ENCODE measurements around the gene PVALB. TPM values are rescaled to one million over a fixed set of nuclear protein-coding genes. Genes with fewer than 3 reads are reported as not detected.

The PVALB gene
- polyA plus RNA-seq, 4 donors: 3.6 to 10.5 (median 7.0) TPM

DNA sequence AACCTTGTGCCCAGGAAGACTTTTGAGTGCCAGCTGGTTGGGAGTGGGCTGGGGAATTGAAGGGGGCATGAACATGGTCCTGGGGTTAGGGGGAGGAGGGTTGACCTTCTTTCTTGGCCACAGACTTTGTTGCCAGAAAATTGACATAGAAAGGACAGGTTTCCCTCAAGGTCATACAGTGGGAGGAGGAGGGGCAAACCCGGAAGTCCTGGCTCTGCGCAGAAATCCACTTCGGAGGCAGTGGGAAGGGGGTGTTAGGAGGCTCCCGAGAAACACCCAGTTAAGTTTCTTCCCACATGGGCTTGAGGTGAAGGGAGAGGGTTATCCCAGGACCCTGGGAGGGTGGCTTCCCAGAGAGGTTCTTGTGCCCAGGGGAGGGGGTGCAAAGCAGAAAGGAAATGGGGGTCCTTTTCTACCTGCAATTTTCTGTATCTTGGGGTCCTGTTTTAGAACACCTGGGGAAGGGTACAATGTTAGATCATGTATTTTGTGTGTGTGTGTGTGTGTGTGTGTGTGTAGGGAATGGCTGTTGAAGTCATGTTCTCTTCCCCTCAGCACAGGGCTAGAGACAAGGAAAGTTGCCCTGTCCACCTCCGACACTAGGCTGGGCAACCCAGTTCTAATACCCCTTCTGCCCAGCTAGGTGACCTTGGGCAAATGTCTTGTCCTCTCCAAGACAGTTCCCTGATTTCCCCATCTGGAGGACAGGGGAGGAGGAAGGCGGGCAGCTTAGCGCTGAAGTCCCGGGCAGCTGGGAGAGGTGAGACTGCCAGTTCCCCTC is 1.1 kb downstream of the PVALB start:
- DNase-seq (ENCODE audit: low read depth in 4 of 4, low spot score in 3 of 4): no peak

- no peak for DNase-seq (ENCODE audit: low read depth in 4 of 4, low spot score in 3 of 4)
Measured at GRCh38 chr22:36814801-36815200, 2.0 kb downstream of the PVALB start.

GRCh38 chr22:36811094-36811800 is 5.6 kb downstream of the PVALB start:
- no peak for DNase-seq (ENCODE audit: low read depth in 4 of 4, low spot score in 3 of 4)

- no peak for DNase-seq (ENCODE audit: low read depth in 4 of 4, low spot score in 3 of 4)
Measured at GRCh38 chr22:36809351-36809750, 7.5 kb downstream of the PVALB start.

- DNase-seq (ENCODE audit: low read depth in 4 of 4, low spot score in 3 of 4): no peak
Measured at GRCh38 chr22:36808721-36809344, 8.0 kb downstream of the PVALB start.

- DNase-seq (ENCODE audit: low read depth in 4 of 4, low spot score in 3 of 4): no peak
Measured at GRCh38 chr22:36807627-36808026, 9.2 kb downstream of the PVALB start.

- no peak for DNase-seq (ENCODE audit: low read depth in 4 of 4, low spot score in 3 of 4)
Measured at GRCh38 chr22:36806835-36807234, 10.0 kb downstream of the PVALB start.

DNA sequence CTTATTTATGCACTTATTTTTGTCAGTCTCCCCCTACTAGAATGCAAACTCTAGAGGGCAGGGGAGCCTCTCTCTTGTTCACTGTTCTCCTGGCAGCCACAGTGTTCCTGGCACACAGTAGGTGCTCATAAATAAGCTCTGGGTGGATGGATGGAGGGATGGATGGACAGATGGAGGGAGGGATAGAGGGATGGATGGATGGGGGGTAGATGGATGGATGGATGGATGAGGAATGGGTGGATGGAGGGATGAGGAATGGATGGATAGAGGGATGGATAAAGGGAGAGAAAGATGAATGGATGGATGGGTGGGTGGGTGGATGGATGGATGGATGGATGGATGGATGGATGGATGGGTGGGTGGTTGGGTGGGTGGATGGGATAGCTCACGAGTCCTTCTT is 13.5 kb downstream of the PVALB start:
- no peak for DNase-seq (ENCODE audit: low read depth in 4 of 4, low spot score in 3 of 4)

DNA sequence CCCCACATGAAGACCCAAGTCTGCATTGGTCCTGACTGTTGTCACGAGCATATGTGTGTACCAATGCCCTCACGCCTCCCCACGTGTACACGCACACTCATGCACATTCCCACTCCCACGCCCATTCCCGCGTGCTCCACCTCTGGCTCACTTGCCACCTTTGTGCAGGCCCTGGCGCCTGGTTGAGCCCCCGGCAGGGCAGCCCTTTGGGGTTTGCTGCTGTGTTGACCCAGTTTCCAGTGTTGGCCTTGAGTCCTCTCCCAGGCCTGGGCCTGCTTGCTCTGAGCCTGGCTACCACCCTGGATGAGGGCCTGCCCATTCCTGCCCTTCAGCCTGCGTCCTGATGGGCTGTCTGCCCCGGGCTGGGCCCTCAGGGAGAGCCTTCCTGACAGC is 18.2 kb downstream of the PVALB start:
- no peak for DNase-seq (ENCODE audit: low read depth in 4 of 4, low spot score in 3 of 4)

DNA sequence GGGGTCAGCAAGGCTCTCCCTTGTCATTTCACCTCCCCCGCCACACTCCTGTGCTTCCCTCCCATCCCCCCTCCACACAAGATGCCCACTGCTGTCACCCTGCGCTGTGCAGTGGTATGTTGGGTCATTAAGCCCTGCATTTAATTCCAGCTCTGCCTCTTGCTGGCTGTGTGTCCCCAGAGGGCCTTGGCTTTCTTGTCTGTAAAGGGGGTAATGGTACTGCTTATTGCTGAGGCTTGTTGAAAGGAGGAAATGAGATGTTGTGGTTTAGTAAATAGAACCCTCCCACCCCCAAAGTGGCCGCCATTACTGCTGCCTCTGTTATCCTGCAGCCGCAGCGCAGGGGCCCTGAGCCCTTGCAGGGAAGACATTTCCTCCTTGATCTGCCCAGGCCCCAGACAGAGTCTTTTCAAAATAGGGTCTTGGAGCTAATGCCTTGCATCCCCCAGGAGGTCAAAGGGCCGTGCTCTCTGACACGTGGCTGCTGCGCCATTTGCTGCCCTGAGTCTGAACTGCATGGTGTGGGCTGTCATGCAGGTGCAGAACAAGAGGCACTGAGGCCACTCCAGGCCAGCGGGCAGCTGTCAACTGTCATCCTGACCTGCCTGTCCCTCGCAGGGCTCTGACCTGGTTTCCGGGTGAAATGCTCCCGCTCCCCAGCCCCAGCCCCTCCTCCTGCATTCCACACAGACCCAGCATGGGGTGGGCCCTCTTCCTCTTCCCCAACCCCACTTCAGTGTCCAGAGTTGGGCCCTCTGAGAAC is 18.7 kb downstream of the PVALB start:
- DNase-seq (ENCODE audit: low read depth in 4 of 4, low spot score in 3 of 4): no peak

- DNase-seq (ENCODE audit: low read depth in 4 of 4, low spot score in 3 of 4): no peak
Measured at GRCh38 chr22:36797374-36797773, 19.5 kb downstream of the PVALB start.

DNA sequence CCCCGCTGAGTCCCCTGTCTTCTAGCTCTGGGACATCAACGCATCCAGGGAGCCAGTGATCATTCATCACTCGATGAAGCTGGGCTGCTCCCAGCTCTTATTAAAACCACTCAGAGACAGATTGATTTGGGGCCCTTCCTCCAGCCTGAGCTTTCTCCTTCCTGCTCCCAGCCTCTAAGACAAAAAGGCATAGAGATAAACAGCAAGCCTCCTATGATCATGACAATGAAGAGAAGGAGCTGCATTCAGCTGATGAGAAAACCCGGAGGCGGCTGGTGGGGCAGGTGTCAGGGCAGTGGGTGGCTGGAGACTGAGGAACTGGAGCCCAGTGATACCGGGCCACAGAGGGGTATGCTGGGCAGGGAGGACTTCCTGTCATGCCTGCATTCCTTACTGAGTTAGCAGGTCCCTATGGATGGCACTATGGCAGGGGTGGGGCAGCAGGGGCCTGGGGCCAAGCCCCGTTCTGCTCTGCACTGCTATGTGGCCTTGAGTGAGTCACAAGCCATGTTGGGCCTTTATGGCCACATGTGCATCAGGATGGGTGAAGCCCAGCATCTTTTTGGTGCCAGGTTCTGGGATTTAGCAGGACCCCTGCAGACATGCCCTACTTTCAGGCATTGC is 20.2 kb downstream of the PVALB start:
- no peak for DNase-seq (ENCODE audit: low read depth in 4 of 4, low spot score in 3 of 4)

DNA sequence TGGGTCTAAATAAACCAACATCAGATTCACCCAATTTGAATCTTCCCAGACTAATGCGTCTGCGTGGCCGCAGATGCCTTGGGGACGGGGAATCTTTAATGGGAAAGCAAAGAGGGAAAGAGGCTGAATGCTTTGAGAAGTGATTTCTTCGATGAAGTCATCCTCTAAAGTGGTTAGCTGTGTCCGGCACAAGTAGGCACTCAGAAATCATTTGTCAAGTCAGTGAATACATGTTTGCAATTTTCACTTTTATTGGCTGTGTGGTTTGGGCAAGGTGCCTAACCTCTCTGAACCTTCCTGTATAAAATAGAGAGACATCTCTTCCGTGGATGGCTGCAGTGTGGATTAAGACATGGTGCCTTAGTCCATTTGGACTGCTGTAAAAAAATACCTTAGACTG is 21.2 kb downstream of the PVALB start:
- no peak for DNase-seq (ENCODE audit: low read depth in 4 of 4, low spot score in 3 of 4)

DNA sequence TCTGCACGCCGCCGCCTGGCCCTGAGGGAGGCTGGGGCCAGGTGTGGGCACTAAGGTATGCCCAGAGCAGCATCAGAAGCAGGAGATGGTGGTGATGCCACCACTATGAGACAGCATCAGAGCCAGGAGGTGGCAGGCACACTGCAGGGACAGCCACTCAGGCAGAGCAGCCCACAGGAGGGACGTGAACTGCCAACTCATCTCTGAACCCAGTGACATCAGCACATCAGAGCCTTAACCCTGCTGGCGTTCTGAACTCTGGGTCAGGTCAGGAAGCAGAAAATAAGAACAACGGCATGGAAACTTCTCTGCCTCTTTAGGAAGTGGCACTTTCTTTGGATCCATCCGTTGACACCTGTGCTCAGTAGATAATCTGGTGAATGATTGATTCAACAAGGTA is 26.2 kb downstream of the PVALB start:
- no peak for DNase-seq (ENCODE audit: low read depth in 4 of 4, low spot score in 3 of 4)

GRCh38 chr22:36787204-36787988 is 29.4 kb downstream of the PVALB start:
- DNase-seq (ENCODE audit: low read depth in 4 of 4, low spot score in 3 of 4): no peak

DNA sequence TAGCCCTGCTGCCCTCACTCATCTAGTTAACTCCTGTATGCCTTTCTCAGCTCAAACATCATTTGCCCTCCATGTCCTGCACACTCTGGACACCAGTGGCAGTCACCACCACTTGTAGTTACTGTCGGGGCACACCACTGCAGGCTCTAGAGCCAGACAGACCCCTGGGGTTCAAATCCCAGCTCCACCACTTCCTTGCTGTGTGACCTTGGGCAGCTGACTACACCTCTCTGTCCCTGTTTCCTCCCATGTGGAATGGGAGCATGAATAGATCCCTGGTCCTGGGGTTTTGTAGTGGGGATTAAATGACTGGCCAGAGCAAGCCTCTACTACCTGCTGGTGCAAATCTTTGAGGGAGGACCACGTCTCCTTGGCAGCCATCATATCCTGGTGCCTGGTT is 33.1 kb downstream of the PVALB start:
- no peak for DNase-seq (ENCODE audit: low read depth in 4 of 4, low spot score in 3 of 4)

GRCh38 chr22:36781656-36782627 is 34.9 kb downstream of the PVALB start:
- peak in 1 of 4 donors; percentile 70 for DNase-seq (ENCODE audit: low read depth in 4 of 4, low spot score in 3 of 4)

DNA sequence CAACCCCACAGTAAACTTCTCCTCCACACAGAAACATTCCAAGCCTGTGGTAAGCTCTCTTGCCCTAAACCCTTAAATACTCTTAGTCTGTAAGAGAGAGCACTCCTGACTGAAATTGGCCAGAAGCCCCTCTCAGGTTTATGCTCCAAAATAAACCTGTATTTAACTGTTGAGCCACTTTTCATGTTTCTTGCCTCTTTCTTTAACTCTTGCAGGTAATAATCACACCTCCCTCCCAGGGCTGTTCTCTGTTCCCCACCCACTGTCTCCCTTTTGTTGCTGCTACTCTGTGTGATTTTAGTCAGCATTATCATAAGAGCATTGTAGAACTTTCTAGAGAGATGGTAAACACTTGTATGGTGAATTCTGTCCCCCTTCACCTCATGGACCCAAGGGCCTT is 38.8 kb downstream of the PVALB start:
- no peak for DNase-seq (ENCODE audit: low read depth in 4 of 4, low spot score in 3 of 4)

DNA sequence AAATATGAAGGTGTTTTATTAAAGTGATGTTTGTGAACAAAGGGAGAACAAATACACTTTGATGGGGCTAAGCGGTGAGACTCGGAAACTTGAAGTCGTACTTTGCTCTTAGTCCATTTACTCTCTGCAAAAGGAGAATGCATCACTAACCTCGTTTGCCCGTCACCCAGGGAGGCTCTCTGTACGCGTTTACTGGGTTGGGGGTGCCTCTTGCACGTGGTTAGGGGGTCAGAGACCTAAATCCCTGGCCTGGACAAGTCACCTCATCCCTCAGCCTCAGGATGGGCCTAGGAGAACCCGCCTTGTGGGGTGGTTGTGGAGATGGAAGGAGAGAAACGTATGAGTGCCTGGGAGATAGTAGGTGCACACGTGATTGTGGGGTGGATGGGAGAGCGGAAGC is 40.1 kb downstream of the PVALB start:
- DNase-seq (ENCODE audit: low read depth in 4 of 4, low spot score in 3 of 4): no peak
